Central memory CD8-positive, alpha-beta T cell (primary cell): Measurements from ENCODE around the gene KCNC2.

Source experiments
- ATAC-seq: fragments of 150-1000 bp; cut with Tn5 transposase; replicated peaks from 2 replicates; pipeline ENCODE4 v1.10.0; 2022; ENCODE audit warnings: mild to moderate bottlenecking, moderate FRiP score, moderate number of reproducible peaks; ENCODE audit not compliant: poor library complexity, severe bottlenecking; ENCODE audit errors: extremely low read depth
- DNase-seq, 2 donors: peaks; one replicate each; pipeline ENCODE4 v3.0.0; 2021; ENCODE audit warnings: low spot score in 2 of 2
- H3K27ac Mint-ChIP-seq: one replicate; pipeline ENCODE4 v1.8.0; 2022; ENCODE audit warnings: low read depth, mild to moderate bottlenecking, moderate library complexity, mixed read lengths
- H3K27me3 Mint-ChIP-seq: one replicate; pipeline ENCODE4 v1.8.0; 2022; ENCODE audit warnings: mixed read lengths
- H3K36me3 Mint-ChIP-seq: one replicate; pipeline ENCODE4 v1.8.0; 2022; ENCODE audit warnings: mild to moderate bottlenecking, moderate library complexity, mixed read lengths; ENCODE audit not compliant: insufficient read depth
- H3K4me1 Mint-ChIP-seq: one replicate; pipeline ENCODE4 v1.8.0; 2022; ENCODE audit warnings: mixed read lengths
- H3K4me3 Mint-ChIP-seq: one replicate; pipeline ENCODE4 v1.8.0; 2022; ENCODE audit warnings: mild to moderate bottlenecking, moderate library complexity, mixed read lengths
- H3K9me3 Mint-ChIP-seq: one replicate; pipeline ENCODE4 v1.8.0; 2022; ENCODE audit warnings: mixed read lengths

The KCNC2 gene

GRCh38 chr12:75139196-75139595, 70.4 kb downstream of the KCNC2 start:
- DNase-seq (no peak), ATAC-seq (no peak)
- H3K36me3 Mint-ChIP-seq: no peaks in the 10 kb centered on the region
- H3K4me3 Mint-ChIP-seq: no peak overlapping the region
- H3K27me3 Mint-ChIP-seq: no peaks in the 10 kb centered on the region
- H3K27ac Mint-ChIP-seq: no peak overlapping the region
- peaks cover 6% of the 10 kb centered on the region for H3K9me3 Mint-ChIP-seq
- H3K4me1 Mint-ChIP-seq: no peaks in the 10 kb centered on the region

- no peak for DNase-seq
- no peak overlapping the region for H3K4me3 Mint-ChIP-seq
- no peaks in the 10 kb centered on the region for H3K36me3 Mint-ChIP-seq
- no peak overlapping the region for H3K27ac Mint-ChIP-seq
- H3K27me3 Mint-ChIP-seq: no peaks in the 10 kb centered on the region
- peaks cover 6% of the 10 kb centered on the region for H3K9me3 Mint-ChIP-seq
- ATAC-seq: no peak
- H3K4me1 Mint-ChIP-seq: no peaks in the 10 kb centered on the region
Measured at GRCh38 chr12:75137896-75138295, 71.7 kb downstream of the KCNC2 start.

DNA sequence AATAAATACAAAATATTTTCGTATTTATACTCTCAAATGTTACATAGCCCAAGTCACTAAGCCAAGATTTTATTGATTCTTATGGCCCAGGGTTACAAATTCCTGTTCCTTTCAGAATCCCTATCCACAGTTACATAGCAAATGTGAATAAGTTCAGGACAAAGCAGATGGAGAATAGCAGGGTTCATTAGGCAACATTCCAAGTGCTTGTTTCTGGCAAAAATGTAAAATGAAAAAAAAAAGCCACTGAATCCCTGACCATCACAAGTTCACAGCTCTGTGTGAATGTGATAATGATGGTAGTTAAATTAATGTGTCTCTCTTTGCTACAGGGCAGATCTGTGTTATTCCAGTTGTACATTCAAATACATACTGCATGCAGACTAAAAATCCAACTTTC, 74.6 kb downstream of the KCNC2 start:
- no peaks in the 10 kb centered on the region for H3K27me3 Mint-ChIP-seq
- ATAC-seq (no peak), DNase-seq (no peak)
- H3K4me1 Mint-ChIP-seq: no peaks in the 10 kb centered on the region
- H3K27ac Mint-ChIP-seq: no peak overlapping the region
- H3K36me3 Mint-ChIP-seq: no peaks in the 10 kb centered on the region
- no peak overlapping the region for H3K4me3 Mint-ChIP-seq
- peaks cover 6% of the 10 kb centered on the region for H3K9me3 Mint-ChIP-seq

DNA sequence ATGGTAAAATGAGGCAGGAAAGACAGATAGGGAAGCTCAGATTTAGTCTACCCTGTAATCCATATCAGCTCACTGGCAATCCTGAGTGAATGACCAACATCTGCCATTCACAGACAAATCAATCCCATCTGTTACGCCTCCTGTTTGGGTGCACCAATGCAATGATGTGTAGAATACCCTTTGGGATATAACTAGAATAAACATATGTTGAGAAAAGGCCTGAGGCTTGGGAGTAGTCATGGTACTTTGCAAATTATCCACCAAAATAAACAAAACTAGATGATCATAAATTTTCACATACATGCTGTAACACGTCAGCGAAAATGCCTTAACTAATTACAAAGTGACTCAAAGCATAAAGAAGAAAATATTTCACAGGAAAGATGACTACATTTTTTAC, 78.8 kb downstream of the KCNC2 start:
- Mint-ChIP-seq H3K36me3 (no peaks in the 10 kb centered on the region), H3K4me1 (no peaks in the 10 kb centered on the region)

GRCh38 chr12:75129275-75129674, 80.4 kb downstream of the KCNC2 start:
- H3K4me3 Mint-ChIP-seq: no peak overlapping the region
- H3K27ac Mint-ChIP-seq: no peak overlapping the region
- H3K9me3 Mint-ChIP-seq: no peaks in the 10 kb centered on the region
- DNase-seq (no peak), ATAC-seq (no peak)
- H3K27me3 Mint-ChIP-seq: no peaks in the 10 kb centered on the region
- H3K4me1 Mint-ChIP-seq: no peaks in the 10 kb centered on the region
- no peaks in the 10 kb centered on the region for H3K36me3 Mint-ChIP-seq

More for the DNA sequence above, 78.8 kb downstream of the KCNC2 start:
- H3K27ac Mint-ChIP-seq: no peak overlapping the region
- no peaks in the 10 kb centered on the region for H3K9me3 Mint-ChIP-seq
- DNase-seq: no peak
- H3K4me3 Mint-ChIP-seq: no peak overlapping the region
- no peaks in the 10 kb centered on the region for H3K27me3 Mint-ChIP-seq
- no peak for ATAC-seq

- Mint-ChIP-seq H3K36me3 (no peaks in the 10 kb centered on the region), H3K27me3 (no peaks in the 10 kb centered on the region), H3K9me3 (peaks cover 6% of the 10 kb centered on the region), H3K27ac (no peak overlapping the region), H3K4me1 (no peaks in the 10 kb centered on the region), H3K4me3 (no peak overlapping the region)
- DNase-seq (no peak), ATAC-seq (no peak)
Measured at GRCh38 chr12:75121036-75121705, 88.5 kb downstream of the KCNC2 start.

DNA sequence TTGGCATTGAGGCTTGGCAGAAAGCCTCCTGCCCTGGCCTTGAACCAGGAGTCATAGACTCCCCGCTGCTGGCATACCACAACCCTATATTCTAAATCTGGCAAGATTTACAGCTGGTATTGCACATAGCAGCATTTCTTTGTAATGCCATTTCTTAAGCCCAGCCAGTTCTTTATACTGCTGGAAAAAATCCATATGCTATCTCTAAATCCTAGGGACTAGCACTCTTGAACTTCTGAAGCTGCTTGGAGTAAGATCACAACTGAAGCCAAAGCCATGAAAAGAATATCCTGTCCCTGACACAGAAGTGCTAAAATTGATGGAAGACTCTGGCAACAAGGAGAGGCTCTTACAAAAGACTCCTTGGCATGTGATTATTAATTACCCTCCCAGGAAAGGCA, 89.3 kb downstream of the KCNC2 start:
- no peaks in the 10 kb centered on the region for H3K4me1 Mint-ChIP-seq
- H3K4me3 Mint-ChIP-seq: no peak overlapping the region
- no peaks in the 10 kb centered on the region for H3K36me3 Mint-ChIP-seq
- no peak overlapping the region for H3K27ac Mint-ChIP-seq
- DNase-seq (no peak), ATAC-seq (no peak)
- no peaks in the 10 kb centered on the region for H3K27me3 Mint-ChIP-seq
- peaks cover 8% of the 10 kb centered on the region for H3K9me3 Mint-ChIP-seq

DNA sequence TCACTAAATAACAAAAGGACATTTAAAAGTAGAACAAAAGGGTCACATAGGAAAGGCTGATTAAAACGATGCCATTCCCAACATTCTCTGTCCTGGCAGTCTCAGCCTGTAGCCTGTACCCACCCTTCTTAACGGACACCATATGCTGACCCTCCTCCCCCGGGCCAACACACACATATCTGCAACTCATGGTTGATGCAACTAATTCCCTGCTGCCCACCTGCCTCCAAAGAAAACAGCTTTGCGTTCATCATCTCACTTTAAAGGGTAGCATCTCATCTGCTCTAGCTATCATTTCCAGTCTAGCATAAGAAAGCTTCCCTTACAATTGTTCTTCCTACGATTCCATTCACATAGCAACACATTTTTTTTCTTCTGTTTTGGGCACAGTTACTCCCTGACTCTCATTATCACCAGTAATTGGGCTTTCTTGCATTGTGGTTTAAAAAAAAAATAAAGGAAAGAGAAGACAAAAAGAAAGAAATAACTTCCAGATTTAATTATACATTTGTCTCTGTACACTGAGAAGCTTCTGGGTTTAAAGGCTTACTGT, 92.9 kb downstream of the KCNC2 start:
- no peak overlapping the region for H3K27ac Mint-ChIP-seq
- H3K9me3 Mint-ChIP-seq: peaks cover 11% of the 10 kb centered on the region
- H3K27me3 Mint-ChIP-seq: no peaks in the 10 kb centered on the region
- H3K36me3 Mint-ChIP-seq: no peaks in the 10 kb centered on the region
- DNase-seq: no peak
- H3K4me1 Mint-ChIP-seq: no peaks in the 10 kb centered on the region
- no peak for ATAC-seq
- H3K4me3 Mint-ChIP-seq: no peak overlapping the region

DNA sequence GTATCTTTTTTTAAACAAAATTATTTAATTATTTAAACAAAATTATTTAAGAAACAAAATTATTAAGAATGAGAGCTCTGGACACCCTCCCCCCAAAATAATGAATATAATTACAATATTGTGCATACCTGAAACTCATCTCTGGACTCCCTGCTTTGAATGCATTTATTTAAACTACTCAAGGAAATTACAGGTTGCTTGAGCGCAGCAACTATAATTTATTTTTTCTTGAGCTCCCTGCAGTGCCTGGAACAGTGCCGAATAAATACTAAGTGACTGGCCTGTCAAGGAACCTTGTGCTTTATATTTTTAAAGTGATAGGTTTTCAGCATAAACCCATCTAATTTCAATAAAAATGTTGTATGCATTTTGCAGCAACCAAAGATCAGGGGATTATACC, 93.9 kb downstream of the KCNC2 start:
- DNase-seq (no peak), ATAC-seq (no peak)
- Mint-ChIP-seq H3K4me3 (no peak overlapping the region), H3K27me3 (no peaks in the 10 kb centered on the region), H3K4me1 (no peaks in the 10 kb centered on the region), H3K36me3 (no peaks in the 10 kb centered on the region), H3K9me3 (peaks cover 11% of the 10 kb centered on the region), H3K27ac (no peak overlapping the region)

GRCh38 chr12:75103822-75104221, 105.8 kb downstream of the KCNC2 start:
- DNase-seq (no peak), ATAC-seq (no peak)
- no peaks in the 10 kb centered on the region for H3K27me3 Mint-ChIP-seq
- no peaks in the 10 kb centered on the region for H3K36me3 Mint-ChIP-seq
- H3K27ac Mint-ChIP-seq: no peak overlapping the region
- no peaks in the 10 kb centered on the region for H3K9me3 Mint-ChIP-seq
- H3K4me1 Mint-ChIP-seq: no peaks in the 10 kb centered on the region
- no peak overlapping the region for H3K4me3 Mint-ChIP-seq

GRCh38 chr12:75101781-75102180, 107.9 kb downstream of the KCNC2 start:
- H3K4me1 Mint-ChIP-seq: no peaks in the 10 kb centered on the region
- H3K4me3 Mint-ChIP-seq: no peak overlapping the region
- DNase-seq (no peak), ATAC-seq (no peak)
- no peak overlapping the region for H3K27ac Mint-ChIP-seq
- H3K9me3 Mint-ChIP-seq: no peaks in the 10 kb centered on the region
- no peaks in the 10 kb centered on the region for H3K27me3 Mint-ChIP-seq
- H3K36me3 Mint-ChIP-seq: no peaks in the 10 kb centered on the region

GRCh38 chr12:75099210-75099609, 110.4 kb downstream of the KCNC2 start:
- Mint-ChIP-seq H3K27me3 (no peaks in the 10 kb centered on the region), H3K27ac (no peak overlapping the region), H3K9me3 (no peaks in the 10 kb centered on the region), H3K4me1 (no peaks in the 10 kb centered on the region), H3K36me3 (no peaks in the 10 kb centered on the region), H3K4me3 (no peak overlapping the region)
- DNase-seq: no peak
- no peak for ATAC-seq

DNA sequence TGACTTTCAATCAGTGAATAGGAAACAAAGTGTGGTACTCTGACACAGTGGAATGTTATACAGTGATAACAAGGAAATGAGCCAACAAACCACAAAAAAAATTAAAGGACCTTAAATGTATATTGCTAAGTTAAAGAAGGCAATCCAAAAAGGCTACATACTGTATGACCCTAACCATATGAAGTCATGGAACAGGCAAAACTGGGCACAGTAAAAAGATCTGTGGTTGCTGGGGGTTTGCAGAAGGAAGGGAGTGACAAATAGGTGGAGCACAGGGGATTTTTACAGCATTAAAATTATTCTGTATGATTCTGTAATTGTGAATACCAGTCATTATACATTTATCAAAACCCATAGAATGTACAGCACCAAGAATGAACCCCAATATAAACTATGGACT, 112.6 kb downstream of the KCNC2 start:
- no peaks in the 10 kb centered on the region for H3K36me3 Mint-ChIP-seq
- no peaks in the 10 kb centered on the region for H3K27me3 Mint-ChIP-seq
- ATAC-seq: no peak
- no peak overlapping the region for H3K27ac Mint-ChIP-seq
- no peaks in the 10 kb centered on the region for H3K4me1 Mint-ChIP-seq
- DNase-seq: no peak
- H3K4me3 Mint-ChIP-seq: no peak overlapping the region
- no peaks in the 10 kb centered on the region for H3K9me3 Mint-ChIP-seq
